Mesothelial cell of epicardium (in vitro differentiated cells): ENCODE measurements around the gene CNPY3. TPM values are rescaled to one million over a fixed set of nuclear protein-coding genes. Genes with fewer than 3 reads are reported as not detected.

ENCODE experiments used
- DNase-seq, 2 experiments: peaks; one replicate each; pipeline ENCODE4 v3.0.0; 2021; ENCODE audit warnings: low spot score in 2 of 2; ENCODE audit not compliant: unreplicated experiment in 2 of 2
- H3K27ac Mint-ChIP-seq: 2 replicates; pipeline ENCODE4 v1.8.0; 2021; ENCODE audit warnings: mixed read lengths
- H3K27me3 Mint-ChIP-seq: 2 replicates; pipeline ENCODE4 v1.8.0; 2021; ENCODE audit warnings: low read depth, mixed read lengths
- H3K36me3 Mint-ChIP-seq: 2 replicates; pipeline ENCODE4 v1.8.0; 2021; ENCODE audit warnings: mixed read lengths
- H3K4me1 Mint-ChIP-seq: 2 replicates; pipeline ENCODE4 v1.8.0; 2021; ENCODE audit warnings: mixed read lengths
- H3K4me3 Mint-ChIP-seq: 2 replicates; pipeline ENCODE4 v1.8.0; 2021; ENCODE audit warnings: mild to moderate bottlenecking, moderate library complexity, mixed read lengths
- H3K9me3 Mint-ChIP-seq: 2 replicates; pipeline ENCODE4 v1.8.0; 2021; ENCODE audit warnings: mixed read lengths
- CTCF ChIP-seq: fragments of 200-600 bp; sonication (generic); IDR thresholded peaks from one replicate; pipeline ENCODE4 v1.5.0; 2021; ENCODE audit warnings: antibody characterized with exemption; ENCODE audit not compliant: unreplicated experiment
- total RNA-seq: library from RNA; stranded (reverse); gene quantifications from 3 replicates; pipeline ENCODE4 v1.2.1, GENCODE V29; 2021

Gene CNPY3
- total RNA-seq, 1 donor from 2014 or later = 61.6 TPM

GRCh38 chr6:42962502-42963178 lies 33.4 kb downstream of the CNPY3 start:
- Mint-ChIP-seq H3K27ac (no peak overlapping the region), H3K4me1 (peaks cover 13% of the 10 kb centered on the region), H3K27me3 (peaks cover 33% of the 10 kb centered on the region), H3K9me3 (no peaks in the 10 kb centered on the region), H3K4me3 (no peak overlapping the region), H3K36me3 (peaks cover 20% of the 10 kb centered on the region)
- no peak for DNase-seq
- no peak for TF ChIP-seq CTCF

DNA sequence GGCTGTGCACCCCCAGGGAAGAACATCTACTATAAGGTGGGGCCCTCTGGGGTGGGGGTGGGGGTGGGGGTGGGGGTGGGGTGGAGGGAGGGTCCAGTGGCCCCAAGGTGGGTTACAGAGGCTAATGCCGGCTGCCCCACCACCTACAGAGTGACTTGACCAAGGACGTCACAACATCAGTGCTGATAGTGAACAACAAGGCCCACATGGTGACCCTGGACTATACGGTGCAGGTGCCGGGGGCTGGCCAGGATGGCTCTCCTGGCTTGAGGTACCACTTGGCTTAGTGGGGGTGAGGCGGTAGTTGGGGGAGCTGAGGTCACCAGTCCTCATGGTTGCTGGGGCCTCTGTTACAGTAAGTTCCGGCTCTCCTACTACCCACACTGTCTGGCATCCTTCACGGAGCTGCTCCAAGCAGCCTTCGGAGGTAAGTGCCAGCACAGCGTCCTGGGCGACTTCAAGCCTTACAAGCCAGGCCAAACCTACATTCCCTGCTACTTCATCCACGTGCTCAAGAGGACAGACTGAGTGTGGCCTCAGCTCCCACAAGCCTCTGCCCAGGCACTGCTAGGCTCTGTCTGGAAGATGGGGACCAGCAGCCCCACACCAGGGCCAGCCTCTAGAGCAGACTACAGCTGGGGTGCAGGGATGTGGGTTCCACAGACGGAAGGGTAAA lies 34.0 kb downstream of the CNPY3 start:
- Mint-ChIP-seq H3K36me3 (peaks cover 21% of the 10 kb centered on the region), H3K27ac (no peak overlapping the region), H3K4me1 (peaks cover 13% of the 10 kb centered on the region), H3K27me3 (peaks cover 33% of the 10 kb centered on the region), H3K9me3 (no peaks in the 10 kb centered on the region), H3K4me3 (no peak overlapping the region)
- no peak for DNase-seq
- no peak for TF ChIP-seq CTCF

GRCh38 chr6:42963855-42964605 lies 34.8 kb downstream of the CNPY3 start:
- H3K9me3 Mint-ChIP-seq = no peaks in the 10 kb centered on the region
- no peak for DNase-seq
- no peak overlapping the region for H3K4me3 Mint-ChIP-seq
- H3K27me3 Mint-ChIP-seq = peaks cover 29% of the 10 kb centered on the region
- no peak for TF ChIP-seq CTCF
- H3K36me3 Mint-ChIP-seq = peaks cover 21% of the 10 kb centered on the region
- no peak overlapping the region for H3K27ac Mint-ChIP-seq
- peaks cover 13% of the 10 kb centered on the region for H3K4me1 Mint-ChIP-seq

DNA sequence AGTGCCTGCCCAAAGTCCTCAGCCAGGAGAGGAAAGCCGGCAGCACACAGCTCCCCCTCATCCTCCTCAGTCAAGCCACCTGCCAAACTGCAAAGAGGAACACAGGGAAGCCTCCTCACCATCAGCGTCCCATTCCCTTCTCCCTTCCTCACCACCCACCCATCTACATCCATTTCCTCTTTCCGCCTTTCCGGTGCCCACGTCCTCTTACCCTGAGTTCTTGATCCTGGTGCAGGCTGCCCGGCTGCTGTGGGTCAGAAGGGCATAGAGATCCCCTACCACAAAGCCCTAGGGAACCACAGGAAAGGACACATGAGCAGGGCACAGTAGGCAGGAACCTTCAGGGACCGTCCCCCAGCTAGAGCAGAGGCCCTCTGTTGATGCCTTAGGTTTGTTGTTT lies 37.3 kb downstream of the CNPY3 start:
- no peak for TF ChIP-seq CTCF
- H3K4me3 Mint-ChIP-seq = no peak overlapping the region
- peaks cover 5% of the 10 kb centered on the region for H3K27me3 Mint-ChIP-seq
- H3K27ac Mint-ChIP-seq = no peak overlapping the region
- no peaks in the 10 kb centered on the region for H3K4me1 Mint-ChIP-seq
- no peaks in the 10 kb centered on the region for H3K9me3 Mint-ChIP-seq
- DNase-seq = no peak
- peaks cover 22% of the 10 kb centered on the region for H3K36me3 Mint-ChIP-seq

- TF ChIP-seq CTCF = no peak
- no peak overlapping the region for H3K27ac Mint-ChIP-seq
Observed at GRCh38 chr6:42967228-42967627, 37.9 kb downstream of the CNPY3 start.

More at GRCh38 chr6:42967228-42967627, 37.9 kb downstream of the CNPY3 start:
- H3K4me1 Mint-ChIP-seq = no peaks in the 10 kb centered on the region
- H3K9me3 Mint-ChIP-seq = no peaks in the 10 kb centered on the region
- peaks cover 3% of the 10 kb centered on the region for H3K27me3 Mint-ChIP-seq
- DNase-seq = no peak
- H3K4me3 Mint-ChIP-seq = no peak overlapping the region
- H3K36me3 Mint-ChIP-seq = peaks cover 19% of the 10 kb centered on the region
